GM21381 (cell line): ENCODE data around the gene PRELP.
"Not testable (repeated sequence)": the region's sequence is repeated elsewhere in the genome, so short reads cannot be mapped to it uniquely, and the experiment has no call there.

Experiments used
- ATAC-seq: cut with Tn5 transposase; IDR thresholded peaks from one replicate; pipeline ENCODE4 v1.9.1; 2021; ENCODE audit warnings: mild to moderate bottlenecking, moderate library complexity; ENCODE audit not compliant: unreplicated experiment

Gene PRELP

DNA sequence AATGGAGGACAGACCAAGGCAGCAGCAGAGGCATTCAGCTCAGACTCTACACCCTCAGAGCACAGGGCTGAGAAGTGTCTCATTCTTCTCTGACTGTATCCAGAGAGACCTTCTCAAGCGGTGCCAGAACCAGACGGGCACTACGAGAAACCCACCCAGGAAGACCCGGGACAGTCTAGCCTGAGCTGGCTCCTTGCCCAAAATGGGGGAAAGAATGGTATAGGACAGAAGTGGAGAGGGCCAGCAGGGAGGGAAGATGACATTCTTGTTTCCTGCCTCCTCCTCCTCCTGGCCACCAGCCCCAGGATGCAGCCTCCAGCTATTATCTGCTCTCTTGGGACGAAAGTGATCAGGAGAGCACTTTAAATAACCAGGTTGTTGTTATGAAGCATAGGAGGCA lies 22.6 kb upstream of the PRELP start:
- ATAC-seq = no peak

DNA sequence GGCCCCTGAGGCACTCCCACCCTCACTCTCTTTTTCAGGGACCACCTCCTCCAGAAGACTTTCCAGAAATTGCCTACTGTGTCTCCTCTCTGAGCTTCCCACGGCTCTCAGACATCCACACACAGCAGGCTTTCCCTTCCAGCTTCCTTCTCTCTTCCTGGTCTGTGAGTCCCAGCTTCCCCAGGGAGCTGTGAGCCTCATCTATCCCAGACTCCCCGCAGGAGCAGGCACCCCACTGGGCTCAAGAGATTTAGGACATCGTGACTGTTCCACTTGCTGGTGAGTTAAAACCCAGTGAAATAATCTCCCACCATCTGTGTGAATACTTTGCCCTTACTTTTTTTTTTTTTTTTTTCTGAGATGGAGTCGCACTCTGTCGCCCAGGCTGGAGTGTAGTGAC lies 22.0 kb upstream of the PRELP start:
- no peak for ATAC-seq

DNA sequence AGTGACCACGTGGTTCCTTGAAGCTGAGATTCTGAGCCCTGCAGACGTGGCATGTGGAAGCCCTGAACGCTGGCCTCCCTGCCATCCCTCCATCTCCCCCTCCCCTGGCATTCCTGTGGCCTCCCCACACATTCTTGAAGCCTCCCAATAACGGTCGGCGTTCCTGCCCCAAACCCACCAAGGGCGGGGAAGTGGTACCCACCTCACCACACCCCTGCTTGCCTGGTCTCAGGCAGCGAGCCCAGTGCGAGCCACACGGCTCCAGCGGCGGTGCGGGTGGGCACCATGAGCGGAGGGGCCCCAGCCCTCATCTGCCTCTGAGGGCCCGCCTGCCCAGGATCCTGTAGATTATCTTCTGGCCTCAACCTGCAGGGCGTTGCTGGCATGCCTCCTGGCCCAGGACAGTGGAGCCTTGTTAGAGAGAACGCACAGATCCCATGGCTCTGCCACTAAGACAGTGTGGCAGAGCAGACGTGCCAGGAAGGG lies 20.6 kb upstream of the PRELP start:
- ATAC-seq = no peak

DNA sequence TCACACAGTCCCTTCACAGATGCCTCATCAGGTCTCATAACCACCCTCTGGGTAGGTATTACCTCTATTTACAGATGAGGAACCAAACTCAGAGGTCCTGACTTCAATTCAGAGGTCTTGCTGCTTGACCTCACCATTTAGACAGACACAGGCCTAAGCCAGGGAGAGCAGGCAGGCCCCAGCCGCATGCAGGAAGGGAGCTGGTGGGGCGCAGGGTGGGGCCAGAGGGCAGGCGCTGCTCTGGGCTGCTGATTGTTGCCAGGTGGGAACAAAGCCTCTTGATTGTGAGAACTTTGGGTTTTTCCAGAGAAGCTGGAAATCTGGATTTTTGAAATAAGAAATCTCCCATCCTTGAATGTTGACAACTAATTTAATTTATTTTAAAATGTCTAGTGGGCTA lies 19.9 kb upstream of the PRELP start:
- ATAC-seq = no peak

DNA sequence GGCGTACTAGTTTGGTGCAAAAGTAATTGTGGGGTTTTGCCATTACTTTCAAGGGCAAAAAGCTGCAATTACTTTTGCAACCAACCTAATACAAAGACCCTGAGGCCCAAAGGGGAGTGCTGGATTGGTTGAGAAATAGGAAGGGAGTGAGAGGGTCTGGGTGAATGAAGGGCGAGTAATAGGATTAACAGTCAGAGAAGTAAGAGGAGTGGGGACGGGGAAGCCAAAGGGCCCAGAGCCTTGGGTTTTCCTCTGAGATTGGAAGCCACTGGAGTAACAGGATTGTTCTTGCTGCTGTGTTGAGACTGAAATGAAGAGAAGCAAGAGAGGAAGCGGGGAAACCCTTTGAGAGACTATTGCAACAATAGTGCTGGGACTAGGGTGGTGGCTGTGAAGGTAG lies 19.0 kb upstream of the PRELP start:
- no peak for ATAC-seq

DNA sequence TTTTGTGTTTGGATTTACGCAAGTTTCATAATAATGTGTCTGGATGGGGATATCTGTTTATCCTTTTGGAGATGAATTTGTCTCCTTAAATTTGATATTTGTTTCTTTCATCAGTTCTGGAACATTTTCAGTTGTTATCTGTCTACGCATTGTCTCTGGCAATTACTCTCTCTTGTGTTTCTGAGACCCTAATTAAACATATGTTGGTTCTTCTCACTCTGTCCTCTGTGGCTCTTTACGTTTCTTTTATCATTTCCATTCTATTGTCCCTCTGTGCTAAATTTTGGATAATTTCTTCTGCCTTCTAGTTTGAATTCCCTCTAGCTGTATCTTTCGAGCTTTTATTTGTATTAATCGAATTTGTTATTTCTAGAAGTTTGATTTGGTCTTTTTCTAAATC lies 17.5 kb upstream of the PRELP start:
- ATAC-seq = no peak

DNA sequence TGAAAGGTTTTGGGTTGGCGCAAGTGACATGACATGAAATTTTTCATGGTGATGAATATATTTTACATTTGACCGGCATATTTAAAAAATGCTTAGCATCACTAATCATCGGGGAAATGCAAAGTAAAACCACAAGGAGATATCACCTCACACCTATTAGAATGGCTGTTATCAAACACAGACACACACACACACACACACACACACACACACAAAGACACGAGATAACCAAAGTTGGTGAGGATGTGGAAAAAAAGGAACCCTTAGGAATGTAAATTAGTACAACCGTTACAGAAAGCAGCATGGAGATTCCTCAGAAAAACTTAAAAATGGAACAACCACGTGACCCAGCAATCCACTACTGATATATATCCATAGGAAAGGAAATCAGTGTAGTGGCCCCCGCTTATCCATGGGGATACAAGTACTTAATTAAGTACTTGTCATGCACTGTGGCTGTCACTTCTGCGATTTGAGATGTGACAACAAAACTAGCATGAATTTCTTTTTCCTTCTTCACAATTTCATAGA lies 15.9 kb upstream of the PRELP start:
- no peak for ATAC-seq

DNA sequence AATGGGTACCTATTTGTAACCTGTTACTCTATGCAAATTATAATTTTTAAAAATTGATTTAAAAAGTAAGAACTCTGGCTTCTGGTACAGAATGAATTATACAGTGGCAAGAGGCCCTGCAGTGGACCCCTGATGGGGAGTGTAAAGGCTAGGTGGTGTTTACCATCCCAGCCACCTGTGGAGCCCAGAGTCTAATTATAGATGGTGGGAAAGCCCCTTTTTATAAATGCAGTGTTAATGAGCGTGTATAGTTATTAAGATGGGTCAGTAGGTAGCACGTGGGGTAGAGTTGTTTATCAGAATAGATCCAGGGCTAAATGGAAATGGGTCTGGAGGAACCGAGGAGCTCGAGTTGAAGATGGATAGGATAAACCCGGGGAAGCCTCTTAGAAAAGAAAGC lies 13.9 kb upstream of the PRELP start:
- no peak for ATAC-seq

DNA sequence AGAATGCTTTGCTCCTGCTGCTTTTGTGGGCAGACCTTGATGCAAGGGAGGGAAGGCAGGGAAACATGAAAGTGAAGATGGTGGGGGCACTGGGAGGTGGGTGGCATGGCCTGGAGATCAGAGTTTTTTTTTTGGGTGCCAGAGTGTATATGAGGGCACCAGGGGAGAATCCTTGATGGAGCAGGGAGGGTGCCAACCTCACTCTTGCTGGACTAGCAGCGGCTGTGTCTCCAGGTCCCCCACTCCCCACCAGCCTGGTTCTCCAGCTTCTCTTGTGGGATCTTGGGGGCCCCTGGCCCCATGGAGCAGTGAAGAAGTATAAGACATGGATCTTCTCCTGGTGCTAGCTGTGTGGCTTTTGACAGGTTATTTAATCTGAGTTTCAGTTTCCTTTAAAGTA lies 13.5 kb upstream of the PRELP start:
- ATAC-seq = no peak

DNA sequence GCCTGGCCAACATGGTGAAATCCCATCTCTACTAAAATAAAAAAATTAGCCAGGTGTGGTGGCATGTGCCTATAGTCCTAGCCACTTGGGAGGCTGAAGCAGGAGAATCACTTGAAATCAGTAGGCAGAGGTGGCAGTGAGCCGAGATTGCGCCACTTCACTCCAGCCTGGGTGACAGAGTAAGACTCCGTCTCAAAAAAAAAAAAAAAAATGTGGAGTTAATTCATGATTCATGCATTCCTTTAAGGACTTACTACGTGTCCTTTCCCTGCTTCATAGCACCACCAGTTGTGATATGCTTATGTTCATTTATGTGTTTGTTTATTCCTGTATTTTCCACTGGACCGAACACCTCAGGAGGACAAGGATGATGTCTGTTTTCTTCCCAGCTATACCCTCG lies 12.7 kb upstream of the PRELP start:
- ATAC-seq = no peak

DNA sequence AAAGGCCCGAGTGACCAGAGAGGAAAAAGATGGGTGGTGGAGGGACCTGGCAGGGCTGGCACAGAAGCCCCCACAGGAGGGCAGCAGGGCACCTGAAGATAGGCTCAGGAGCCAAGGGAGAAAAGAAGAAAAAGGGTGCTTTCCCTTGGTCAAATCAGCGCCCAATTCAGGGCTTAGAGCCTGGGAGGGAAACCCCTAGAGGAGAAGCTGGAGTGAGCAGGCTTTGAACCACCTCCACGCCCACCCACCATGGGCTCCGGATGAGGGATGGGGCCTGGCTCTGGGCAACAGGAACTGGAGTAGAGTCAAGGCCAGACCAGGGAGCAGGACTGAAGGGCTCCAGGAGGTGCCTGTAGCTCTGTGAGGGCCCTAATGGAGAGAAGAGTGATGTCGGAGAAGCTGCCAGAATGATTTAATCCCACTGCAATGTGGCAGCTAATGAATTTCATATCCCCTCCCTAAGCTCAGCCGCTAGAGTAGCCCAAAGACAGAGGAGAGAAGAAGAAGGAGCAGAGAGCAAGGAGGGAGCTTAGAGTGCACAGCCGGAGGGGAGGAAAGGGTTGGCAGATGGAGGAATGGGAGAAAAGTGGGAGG lies 12.0 kb upstream of the PRELP start:
- no peak for ATAC-seq

DNA sequence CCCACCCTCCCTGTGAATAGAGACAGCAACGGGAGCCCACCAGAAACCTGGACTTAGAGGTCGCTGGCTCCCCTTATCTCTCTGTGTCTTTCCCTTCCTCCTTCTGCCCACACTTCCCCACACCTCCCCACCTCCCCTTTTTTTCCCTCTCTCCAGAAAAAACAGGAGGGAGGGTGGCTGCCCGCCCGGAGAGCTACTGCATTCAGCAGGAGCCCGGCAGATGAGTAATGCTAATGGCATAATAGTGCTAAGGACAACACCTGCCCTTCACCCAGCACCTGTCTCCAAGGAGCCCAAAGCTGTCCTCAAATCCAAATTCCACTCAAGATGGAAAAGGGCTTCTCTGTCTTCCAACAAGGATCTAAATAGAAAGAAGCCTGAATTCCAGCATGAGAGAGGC lies 11.4 kb upstream of the PRELP start:
- no peak for ATAC-seq

DNA sequence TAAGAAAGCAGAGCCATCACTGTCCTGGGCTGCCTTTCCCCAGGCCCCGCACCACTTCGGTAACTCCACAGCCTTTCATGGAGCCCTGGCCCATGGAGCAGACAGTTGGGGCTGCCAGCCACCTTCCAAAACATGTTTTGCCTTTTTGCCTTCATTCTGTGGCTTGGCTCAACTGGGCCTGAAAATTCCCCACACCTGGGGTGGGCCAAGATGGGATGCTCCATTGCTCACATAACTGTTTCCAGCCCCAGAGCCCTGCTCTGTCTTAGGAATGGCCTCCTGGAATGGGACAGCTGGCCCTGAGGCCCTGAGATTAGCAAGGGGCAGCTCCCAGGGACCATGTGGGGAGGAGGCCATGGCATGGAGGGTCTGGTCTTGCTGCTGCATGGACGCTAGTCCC lies 10.9 kb upstream of the PRELP start:
- ATAC-seq = no peak

DNA sequence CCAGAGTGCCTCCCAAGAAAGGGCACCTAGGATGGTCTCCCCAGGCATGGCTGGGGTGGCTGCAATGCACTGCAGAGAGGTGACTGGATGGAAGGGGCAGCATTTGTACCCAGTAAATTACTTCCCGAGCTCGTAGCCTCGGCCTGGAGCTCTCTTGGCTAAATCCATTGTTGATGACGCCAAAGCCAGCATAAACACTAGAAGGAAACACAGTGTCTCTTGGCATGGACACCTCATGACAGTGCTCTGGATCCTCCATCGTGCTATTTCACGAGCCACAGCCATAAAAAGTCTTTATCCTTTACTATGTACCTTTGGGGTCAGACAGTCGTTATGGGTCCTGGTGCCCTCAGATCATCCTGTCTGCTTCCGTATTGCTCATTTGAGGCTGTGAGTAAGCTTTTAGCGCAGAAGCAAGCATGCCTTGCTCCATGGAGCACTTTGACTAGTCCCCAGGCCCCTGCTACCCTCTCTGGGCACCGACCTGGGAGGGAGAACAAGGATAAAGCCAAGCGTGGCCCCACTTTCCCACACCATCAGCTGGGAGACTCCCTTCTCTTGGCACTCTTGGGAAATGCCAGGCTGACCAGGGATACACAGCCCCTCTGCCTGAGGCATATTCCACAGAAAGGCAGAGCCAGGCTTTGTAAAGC lies 10.3 kb upstream of the PRELP start:
- ATAC-seq = no peak

DNA sequence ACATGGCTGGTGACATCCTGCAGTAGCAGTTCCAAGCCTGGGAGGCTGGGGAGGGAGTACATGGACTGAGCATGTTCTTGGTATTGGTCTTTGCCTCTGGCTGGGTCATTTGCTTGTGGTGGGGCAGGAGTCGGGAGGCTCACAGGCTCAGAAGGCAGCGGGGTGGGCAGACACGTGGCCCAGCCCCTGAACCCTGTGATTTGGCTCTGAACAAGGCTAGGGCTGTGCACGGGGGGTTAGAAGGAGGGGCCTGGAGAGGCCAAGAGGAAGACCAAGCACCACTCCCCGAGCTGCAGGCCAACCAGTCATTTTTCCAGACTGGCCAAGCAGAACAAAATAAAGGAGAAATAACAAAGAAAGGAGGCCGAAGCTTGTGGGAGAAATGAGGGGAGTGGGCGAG lies 9.7 kb upstream of the PRELP start:
- ATAC-seq = no peak

DNA sequence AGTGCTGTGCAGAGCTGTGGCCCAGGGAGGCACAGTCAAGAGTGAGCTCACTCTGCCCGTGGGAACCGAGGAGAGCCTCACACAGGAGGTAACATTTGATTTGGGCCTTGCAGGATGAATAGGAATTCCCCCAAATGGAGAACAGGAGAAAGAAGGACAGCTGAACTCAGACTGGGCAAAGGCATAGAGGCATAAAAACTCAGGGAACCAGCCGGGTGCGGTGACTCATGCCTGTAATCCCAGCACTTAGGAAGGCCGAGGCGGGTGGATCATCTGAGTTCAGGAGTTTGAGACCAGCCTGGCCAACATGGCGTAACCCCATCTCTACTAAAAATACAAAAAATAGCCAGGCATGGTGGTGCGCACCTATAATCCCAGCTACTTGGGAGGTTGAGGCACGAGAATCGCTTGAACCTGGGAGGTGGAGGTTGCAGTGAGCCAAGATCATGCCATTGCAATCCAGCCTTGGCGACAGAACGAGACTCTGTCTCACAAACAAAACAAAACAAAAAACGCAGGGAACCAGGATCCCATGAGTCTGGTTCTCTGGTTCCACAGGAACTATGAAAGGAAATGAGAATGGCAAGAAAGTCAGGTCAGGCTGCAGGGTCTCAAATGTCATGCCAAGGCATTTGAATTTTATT lies 8.6 kb upstream of the PRELP start:
- not testable (repeated sequence) for ATAC-seq

DNA sequence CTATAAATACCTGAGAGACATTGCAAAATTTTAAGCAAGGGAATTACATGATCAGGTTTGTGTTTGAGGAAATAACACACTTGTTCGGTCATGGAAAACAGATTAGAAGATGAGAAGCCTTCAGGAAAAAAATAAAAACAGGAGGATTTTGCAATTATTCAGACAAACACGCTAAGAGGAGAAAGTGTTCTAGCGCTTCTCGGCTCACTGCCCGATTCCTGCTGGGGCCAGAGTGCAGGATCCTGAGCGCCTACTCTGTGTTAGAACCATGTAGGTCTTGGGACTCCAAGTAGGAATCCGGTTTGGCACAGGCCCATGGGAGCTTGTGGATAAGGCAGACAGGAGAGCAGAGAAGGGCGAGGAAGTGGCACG lies 8.1 kb upstream of the PRELP start:
- no peak for ATAC-seq

DNA sequence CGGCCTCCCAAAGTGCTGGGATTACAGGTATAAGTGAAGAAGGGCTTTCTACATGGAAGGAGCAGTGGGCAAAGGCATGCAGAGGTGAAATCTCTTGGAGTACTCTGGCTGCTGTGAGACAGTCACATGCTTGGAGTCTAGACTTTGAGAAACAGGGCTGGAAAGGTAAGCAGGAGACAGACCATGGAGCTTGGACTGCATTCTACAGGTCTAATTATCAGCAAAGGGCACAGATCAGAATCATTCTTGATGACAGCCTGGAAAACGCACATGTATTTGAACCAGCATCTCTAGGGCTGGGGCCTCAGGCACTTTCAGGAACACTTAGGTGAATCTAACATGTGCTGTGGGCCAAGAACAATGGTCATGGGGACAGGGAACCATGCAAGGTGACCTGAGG lies 7.3 kb upstream of the PRELP start:
- no peak for ATAC-seq

DNA sequence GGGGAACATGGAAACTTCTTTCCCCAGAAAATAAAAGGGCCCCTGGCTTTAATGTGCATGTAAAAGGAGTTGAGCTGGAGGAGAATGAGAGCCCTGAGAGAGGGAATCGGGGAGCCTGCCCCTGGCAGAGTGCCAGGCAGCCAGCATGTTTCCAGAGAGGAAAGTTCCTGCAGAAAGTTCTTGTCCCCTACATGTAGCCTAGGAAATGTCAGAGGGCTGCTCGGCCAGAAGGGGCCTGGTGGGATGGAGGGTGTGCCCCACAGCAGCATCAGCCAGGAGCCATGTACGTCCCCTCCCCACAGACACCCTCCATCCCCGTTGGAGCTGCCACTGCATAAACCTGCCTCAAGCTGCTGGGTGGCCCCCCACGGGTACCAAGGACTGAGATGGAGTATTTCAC lies 5.4 kb upstream of the PRELP start:
- no peak for ATAC-seq

DNA sequence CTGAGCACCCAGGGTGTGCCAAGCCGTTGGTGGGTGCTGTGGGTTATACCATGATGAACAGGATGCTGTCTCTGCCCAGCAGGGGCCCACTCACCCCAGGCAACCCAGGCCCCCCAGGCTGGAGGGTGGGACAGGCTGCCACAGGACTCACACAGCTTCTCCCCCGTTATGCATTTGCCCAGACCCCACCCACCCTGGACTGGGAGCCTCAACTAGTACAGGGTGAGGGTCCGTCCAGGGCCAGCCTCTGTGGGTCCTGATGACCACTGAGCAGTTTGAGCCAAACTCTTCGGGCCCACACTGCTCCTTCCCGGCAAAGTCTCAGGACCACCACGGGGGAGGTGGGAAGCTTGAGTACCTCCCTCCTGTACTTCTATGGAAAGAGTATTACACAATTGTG lies 3.8 kb upstream of the PRELP start:
- no peak for ATAC-seq

DNA sequence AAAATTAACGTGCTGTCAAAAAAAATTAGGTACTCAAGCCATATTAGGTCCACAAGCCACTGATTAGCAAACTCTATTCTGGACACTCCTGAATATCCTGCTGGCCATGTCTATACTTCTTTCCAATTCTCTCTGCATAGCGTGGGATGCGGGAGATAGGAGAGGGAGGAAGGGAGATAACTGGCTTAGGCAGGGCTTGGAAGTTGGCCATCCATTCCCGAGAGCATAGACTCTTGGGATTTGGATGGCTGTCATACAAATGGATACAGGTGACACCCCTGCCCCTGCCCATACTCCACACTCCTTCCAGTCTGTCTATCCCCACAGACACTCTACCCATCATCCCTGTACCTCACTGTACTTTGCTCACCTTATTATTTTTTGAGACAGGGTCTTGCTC lies 2.3 kb upstream of the PRELP start:
- no peak for ATAC-seq

DNA sequence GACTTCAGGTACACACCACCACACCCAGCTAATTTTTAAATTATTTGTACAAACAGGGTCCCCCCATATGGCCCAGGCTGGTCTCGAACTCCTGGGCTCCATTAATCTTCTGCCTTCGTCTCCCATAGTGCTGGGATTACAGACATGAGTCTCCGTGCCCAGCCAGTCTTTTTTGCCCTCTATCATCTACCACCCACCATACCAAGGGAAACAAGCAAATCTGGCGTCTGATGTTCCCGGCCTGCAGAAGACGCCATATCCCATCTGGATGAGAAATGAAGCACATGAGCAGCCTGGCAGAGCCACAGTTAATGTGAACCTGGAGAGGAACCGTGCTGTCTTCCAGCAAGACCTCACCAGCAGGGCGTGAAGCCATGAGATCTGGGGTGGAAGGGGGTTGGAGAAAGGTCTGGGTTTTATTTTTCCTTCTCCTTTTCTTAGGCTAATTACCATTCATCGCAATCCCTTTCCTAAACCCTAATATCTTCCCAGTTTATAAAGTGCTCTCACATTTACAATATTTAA lies 1.8 kb upstream of the PRELP start:
- ATAC-seq = no peak
